GM23338 (cell line): ENCODE measurements around the gene RASSF10. TPM values are rescaled to one million over a fixed set of nuclear protein-coding genes. Genes with fewer than 3 reads are reported as not detected.

Experiments used
- ATAC-seq: fragments of 200-7000 bp; cut with Tn5 transposase; 3 replicates; pipeline ENCODE4 v1.9.1; 2020
- DNase-seq: peaks from one replicate; pipeline ENCODE4 v3.0.0-alpha.2; 2015; ENCODE audit warnings: low spot score
- H2AFZ ChIP-seq: fragments of 200-600 bp; sonication (generic); 2 replicates; pipeline ENCODE4 v1.8.0; 2016; ENCODE audit warnings: antibody characterized with exemption, mild to moderate bottlenecking, moderate library complexity
- H3F3A ChIP-seq: fragments of 200-600 bp; sonication (generic); replicated peaks from 2 replicates; pipeline ENCODE4 v1.8.0; 2017; ENCODE audit warnings: antibody characterized with exemption, mixed run types, low read depth
- H3K27ac ChIP-seq: fragments of 200-600 bp; sonication (generic); 2 replicates; pipeline ENCODE4 v1.6.1; 2016; ENCODE audit warnings: low read depth
- H3K27me3 ChIP-seq: fragments of 200-600 bp; sonication (generic); 2 replicates; pipeline ENCODE4 v1.8.0; 2016; ENCODE audit warnings: mild to moderate bottlenecking, mixed run types, moderate library complexity; ENCODE audit not compliant: insufficient read depth
- H3K36me3 ChIP-seq: fragments of 200-600 bp; sonication (generic); 2 replicates; pipeline ENCODE4 v1.8.0; 2016; ENCODE audit warnings: mild to moderate bottlenecking; ENCODE audit not compliant: insufficient read depth
- H3K4me1 ChIP-seq: fragments of 200-600 bp; sonication (generic); 2 replicates; pipeline ENCODE4 v1.8.0; 2016; ENCODE audit warnings: mild to moderate bottlenecking, moderate library complexity; ENCODE audit not compliant: insufficient read depth
- H3K4me2 ChIP-seq: fragments of 200-600 bp; sonication (generic); 2 replicates; pipeline ENCODE4 v1.7.1; 2017; ENCODE audit warnings: mixed run types
- H3K4me3 ChIP-seq: fragments of 200-600 bp; sonication (generic); 2 replicates; pipeline ENCODE4 v1.6.1; 2016; ENCODE audit warnings: mixed run types
- H3K79me2 ChIP-seq: fragments of 200-600 bp; sonication (generic); replicated peaks from 2 replicates; pipeline ENCODE4 v1.8.0; 2017; ENCODE audit warnings: mild to moderate bottlenecking; ENCODE audit not compliant: insufficient read depth
- H3K9me2 ChIP-seq: fragments of 200-600 bp; sonication (generic); 2 replicates; pipeline ENCODE4 v1.8.0; 2017; ENCODE audit not compliant: insufficient read depth
- H4K20me1 ChIP-seq: fragments of 200-600 bp; sonication (generic); replicated peaks from 2 replicates; pipeline ENCODE4 v1.8.0; 2017; ENCODE audit warnings: mild to moderate bottlenecking; ENCODE audit not compliant: insufficient read depth
- H3K27ac Mint-ChIP-seq: 2 replicates; pipeline ENCODE4 v1.8.0; 2020; ENCODE audit warnings: inconsistent platforms, mild to moderate bottlenecking, moderate library complexity, mixed read lengths
- H3K27me3 Mint-ChIP-seq: 3 replicates; pipeline ENCODE4 v1.8.0; 2022; ENCODE audit warnings: low read depth, mild to moderate bottlenecking, moderate library complexity, mixed read lengths, inconsistent platforms; ENCODE audit not compliant: insufficient read depth, poor library complexity
- H3K36me3 Mint-ChIP-seq: 3 replicates; pipeline ENCODE4 v1.8.0; 2021; ENCODE audit warnings: low read depth, mild to moderate bottlenecking, inconsistent platforms, moderate library complexity, mixed read lengths
- H3K4me1 Mint-ChIP-seq: 3 replicates; pipeline ENCODE4 v1.8.0; 2020; ENCODE audit warnings: mild to moderate bottlenecking, inconsistent platforms, mixed read lengths
- H3K4me3 Mint-ChIP-seq: 3 replicates; pipeline ENCODE4 v1.8.0; 2021; ENCODE audit warnings: moderate library complexity, mild to moderate bottlenecking, inconsistent platforms, mixed read lengths
- H3K9me3 Mint-ChIP-seq: 3 replicates; pipeline ENCODE4 v1.8.0; 2020; ENCODE audit warnings: moderate library complexity, mild to moderate bottlenecking, inconsistent platforms, mixed read lengths
- CTCF ChIP-seq, 2 experiments: fragments of 200-600 bp in 1 of 2; sonication (generic) in 1 of 2; conservative IDR thresholded peaks; 2 replicates each; pipeline versions ENCODE4 v1.5.1 to v1.6.1; 2016 to 2017; ENCODE audit warnings: antibody characterized with exemption in 2 of 2, low read depth in 2 of 2, mild to moderate bottlenecking in 2 of 2, moderate library complexity in 1 of 2
- JUNB ChIP-seq: IDR thresholded peaks from one replicate; pipeline ENCODE4 v1.6.1; 2016; ENCODE audit warnings: antibody characterized with exemption; ENCODE audit not compliant: unreplicated experiment
- NANOG ChIP-seq: IDR thresholded peaks from 2 replicates; pipeline ENCODE4 v1.6.1; 2016; ENCODE audit warnings: antibody characterized with exemption, borderline replicate concordance
- REST ChIP-seq: IDR thresholded peaks from one replicate; pipeline ENCODE4 v1.6.1; 2018; ENCODE audit warnings: antibody characterized with exemption; ENCODE audit not compliant: unreplicated experiment
- STAT1 ChIP-seq: IDR thresholded peaks from one replicate; pipeline ENCODE4 v1.6.1; 2016; ENCODE audit warnings: antibody characterized with exemption; ENCODE audit not compliant: unreplicated experiment
- ZNF114 ChIP-seq: fragments of 250-450 bp; sonication (Bioruptor Pico); IDR thresholded peaks from 2 replicates; pipeline ENCODE4 v1.5.0; 2020; ENCODE audit warnings: mild to moderate bottlenecking, moderate library complexity
- ZNF331 ChIP-seq: fragments of 250-450 bp; sonication (Bioruptor Pico); IDR thresholded peaks from 2 replicates; pipeline ENCODE4 v1.5.0; 2020; ENCODE audit warnings: low read depth, mild to moderate bottlenecking, moderate library complexity
- ZNF462 ChIP-seq: fragments of 250-450 bp; sonication (Bioruptor Pico); IDR thresholded peaks from 2 replicates; pipeline ENCODE4 v1.5.0; 2020; ENCODE audit warnings: mild to moderate bottlenecking, moderate library complexity
- polyA plus RNA-seq: library from polyadenylated mRNA; unstranded; fragments of >200 nt; fragmentation: Nextera tagmentation; extraction: Ambion mirVana; gene quantifications from 2 replicates; pipeline ENCODE4 v1.2.1, GENCODE V29; 2016
- total RNA-seq: library from RNA; depleted of rRNA; stranded (reverse); fragments of >200 nt; shearing (Covaris generic); gene quantifications from 2 replicates; pipeline ENCODE4 v1.2.3, GENCODE V29; 2014

The RASSF10 gene
- total and polyA plus RNA-seq, 2 experiments from 2014 or later = 0.13 to 1.8 TPM

GRCh38 chr11:12973528-12974181 lies 35.5 kb upstream of the RASSF10 start:
- DNase-seq (no peak), ATAC-seq (no peak)
- Histone ChIP-seq H3K4me3 (no peak overlapping the region), H3K36me3 (no peaks in the 10 kb centered on the region), H3K79me2 (no peaks in the 10 kb centered on the region), H3K4me2 (no peak overlapping the region), H4K20me1 (no peaks in the 10 kb centered on the region), H3K27ac (no peak overlapping the region), H3F3A (no peaks in the 10 kb centered on the region), H3K9me2 (no peaks in the 10 kb centered on the region), H3K27me3 (no peaks in the 10 kb centered on the region), H2AFZ (no peak overlapping the region), H3K4me1 (no peaks in the 10 kb centered on the region)
- H3K9me3 Mint-ChIP-seq = no peaks in the 10 kb centered on the region
- no peaks in the 10 kb centered on the region for H3K4me1 Mint-ChIP-seq
- H3K27me3 Mint-ChIP-seq = no peaks in the 10 kb centered on the region
- no peak overlapping the region for H3K4me3 Mint-ChIP-seq
- H3K36me3 Mint-ChIP-seq = no peaks in the 10 kb centered on the region
- H3K27ac Mint-ChIP-seq = no peak overlapping the region
- no peak for TF ChIP-seq ZNF114 (CRISPR knock-in tag)
- no peak for TF ChIP-seq REST
- TF ChIP-seq ZNF462 (CRISPR knock-in tag) = no peak
- no peak for TF ChIP-seq STAT1
- TF ChIP-seq CTCF (conservative IDR thresholded peaks at IDR 0.05; ENCODE audit: low read depth in 2 of 2) = no peak
- TF ChIP-seq ZNF331 (CRISPR knock-in tag) = no peak
- TF ChIP-seq JUNB = no peak
- no peak for TF ChIP-seq NANOG
